Measurements from ENCODE around the gene CCDC15.

Gene CCDC15

DNA sequence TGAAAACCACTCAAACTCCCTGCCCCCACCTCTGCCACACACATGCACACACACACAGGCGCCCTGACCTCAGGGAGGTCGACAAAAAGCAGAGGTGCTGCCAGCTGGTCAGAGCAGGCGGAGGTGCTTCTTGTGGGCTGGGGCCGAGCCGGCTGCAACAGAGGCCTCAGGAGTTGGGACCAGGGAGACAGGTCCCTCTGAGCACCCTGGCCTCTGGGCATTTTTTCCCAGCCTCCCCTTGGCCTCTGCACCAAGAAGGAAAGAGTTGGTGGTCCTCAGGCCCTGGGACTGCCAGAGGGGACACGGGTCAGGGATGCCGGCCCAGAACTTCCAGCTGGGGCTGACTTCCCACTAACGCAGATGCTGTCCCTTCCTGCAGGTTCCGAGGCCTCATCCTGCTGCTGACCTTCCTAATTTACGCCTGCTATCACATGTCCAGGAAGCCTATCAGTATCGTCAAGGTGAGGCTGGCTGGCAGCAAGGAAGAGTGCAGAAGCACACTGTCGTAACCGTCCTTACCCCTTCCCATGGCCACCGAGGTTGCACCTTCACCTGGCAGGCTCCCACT is 122.5 kb downstream of the CCDC15 start:
- H3K4me1 Mint-ChIP-seq: no peaks in the 10 kb centered on the region

DNA sequence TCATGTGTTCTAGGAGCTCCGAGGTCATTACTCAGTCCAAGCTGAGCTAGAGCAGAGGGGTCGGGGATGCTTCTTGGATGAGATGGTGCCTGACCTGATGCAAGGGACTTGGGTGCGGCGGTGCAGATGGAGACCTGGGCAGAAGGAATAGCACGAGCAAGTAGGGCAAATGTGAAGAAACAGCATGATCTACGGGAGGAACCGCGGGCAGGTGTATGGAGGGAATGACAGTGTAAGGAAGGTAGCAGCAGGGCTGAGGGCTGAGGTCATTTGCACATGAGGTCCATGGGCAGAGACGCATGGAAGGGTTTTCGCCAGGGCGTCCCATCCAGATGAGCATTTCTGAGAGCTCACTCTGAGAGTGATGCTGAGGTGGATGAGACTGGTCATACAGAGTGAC is 124.0 kb downstream of the CCDC15 start:
- H3K27ac Mint-ChIP-seq: no peak overlapping the region
- H3K4me1 Mint-ChIP-seq: no peaks in the 10 kb centered on the region
- H3K9me3 Mint-ChIP-seq: no peaks in the 10 kb centered on the region
- H3K4me3 Mint-ChIP-seq: no peak overlapping the region
- no peaks in the 10 kb centered on the region for H3K36me3 Mint-ChIP-seq
- no peaks in the 10 kb centered on the region for H3K27me3 Mint-ChIP-seq

More for the DNA sequence above, 122.5 kb downstream of the CCDC15 start:
- Mint-ChIP-seq H3K4me3 (no peak overlapping the region), H3K27me3 (peaks cover 3% of the 10 kb centered on the region), H3K36me3 (no peaks in the 10 kb centered on the region), H3K9me3 (no peaks in the 10 kb centered on the region), H3K27ac (no peak overlapping the region)

DNA sequence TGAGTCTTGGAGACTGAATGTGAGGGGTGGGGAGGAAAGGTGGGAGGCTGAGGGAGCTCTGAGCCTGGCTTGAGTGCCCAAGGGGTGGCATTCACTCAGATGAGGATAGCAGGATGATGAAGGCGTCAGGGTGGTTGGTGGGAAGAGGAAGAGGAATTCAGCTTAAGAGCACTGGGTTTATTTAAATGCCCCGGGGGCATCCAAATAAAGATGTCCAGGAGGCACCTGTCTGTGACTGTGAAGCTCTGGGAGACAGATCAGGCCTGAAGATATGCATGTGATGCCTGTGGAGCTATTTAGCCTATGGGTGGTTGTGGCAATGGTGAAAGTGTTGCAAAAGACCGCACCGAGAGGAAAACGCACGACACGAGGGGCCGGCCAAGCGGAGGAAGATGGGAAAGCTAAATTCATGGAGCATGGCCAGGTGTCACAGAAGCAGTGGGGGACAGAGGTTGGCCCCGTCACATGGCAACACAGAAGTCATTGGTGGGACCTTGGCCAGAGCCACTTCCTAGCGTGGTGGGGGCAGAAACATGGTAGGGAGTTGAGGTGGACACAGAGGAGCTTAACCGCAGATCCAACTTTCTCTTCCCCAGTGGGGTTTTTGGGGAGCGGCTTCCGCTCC is 124.6 kb downstream of the CCDC15 start:
- Mint-ChIP-seq H3K4me3 (no peak overlapping the region), H3K27me3 (no peaks in the 10 kb centered on the region), H3K4me1 (no peaks in the 10 kb centered on the region), H3K9me3 (no peaks in the 10 kb centered on the region), H3K27ac (no peak overlapping the region), H3K36me3 (no peaks in the 10 kb centered on the region)

DNA sequence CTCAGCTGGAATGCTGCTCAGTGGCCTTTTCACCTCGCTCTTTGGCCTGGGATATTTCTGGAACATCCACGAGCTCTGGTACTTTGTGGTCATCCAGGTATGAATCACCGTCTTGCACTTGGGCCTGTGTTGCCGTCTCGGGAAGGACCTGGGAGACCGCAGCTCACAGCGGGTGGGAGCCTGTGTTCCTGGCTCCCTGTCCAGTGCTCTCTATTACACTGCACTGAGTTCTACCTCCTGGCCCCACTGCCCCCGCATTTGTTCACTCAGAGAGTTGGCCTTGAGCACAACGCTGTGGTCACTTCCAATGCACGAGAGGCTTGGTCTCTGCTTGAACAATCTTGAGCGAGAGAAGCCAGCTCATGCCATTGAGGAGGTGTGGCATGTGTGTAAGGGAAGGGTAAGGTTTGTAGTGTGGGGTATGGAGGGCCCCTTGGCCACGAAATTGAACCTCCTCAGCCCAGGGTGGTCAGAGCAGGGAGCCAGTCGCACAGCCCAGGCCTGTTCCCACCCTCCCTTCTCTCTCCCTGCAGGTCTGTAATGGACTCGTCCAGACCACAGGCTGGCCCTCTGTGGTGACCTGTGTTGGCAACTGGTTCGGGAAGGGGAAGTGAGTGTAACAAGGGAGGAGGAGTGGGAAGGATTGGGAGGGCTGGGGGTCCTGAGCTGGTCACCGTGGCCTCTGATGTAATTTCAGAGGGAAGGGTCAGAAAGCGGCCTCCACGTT is 125.3 kb downstream of the CCDC15 start:
- H3K4me3 Mint-ChIP-seq: no peak overlapping the region
- H3K4me1 Mint-ChIP-seq: no peaks in the 10 kb centered on the region
- no peak overlapping the region for H3K27ac Mint-ChIP-seq
- H3K27me3 Mint-ChIP-seq: no peaks in the 10 kb centered on the region
- H3K9me3 Mint-ChIP-seq: no peaks in the 10 kb centered on the region
- no peaks in the 10 kb centered on the region for H3K36me3 Mint-ChIP-seq

DNA sequence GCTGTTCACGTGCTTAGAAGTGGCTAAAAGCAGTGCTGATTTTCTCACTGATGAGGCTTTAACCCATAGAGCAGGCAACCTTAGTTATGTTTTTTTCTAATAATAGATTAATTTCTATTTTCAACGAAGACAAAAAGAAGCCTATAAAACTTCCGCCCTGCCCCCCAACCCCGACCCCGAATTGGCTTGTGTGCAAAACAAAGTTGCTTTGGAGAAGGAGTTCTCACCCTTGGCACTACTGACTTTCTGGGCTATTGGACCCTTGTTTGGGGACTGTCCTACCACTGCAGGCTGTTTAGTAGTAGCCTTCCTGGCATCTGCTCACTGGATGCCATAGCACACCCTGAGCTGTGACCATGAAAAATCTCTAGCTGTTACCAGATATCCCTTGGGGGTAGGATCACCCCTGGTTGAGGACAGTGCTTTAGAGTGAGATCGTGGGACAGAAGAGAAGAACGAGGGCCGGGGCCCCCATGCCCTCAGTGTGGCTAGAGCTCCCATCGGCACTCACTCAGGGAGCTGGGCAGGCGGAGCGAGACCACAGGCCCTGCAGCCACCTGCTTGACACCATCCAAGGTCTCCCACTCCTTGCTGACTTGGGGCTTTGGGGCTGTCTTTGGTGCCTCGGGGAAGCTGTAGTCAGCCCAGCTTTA is 126.0 kb downstream of the CCDC15 start:
- no peaks in the 10 kb centered on the region for H3K9me3 Mint-ChIP-seq
- no peak overlapping the region for H3K27ac Mint-ChIP-seq
- H3K4me1 Mint-ChIP-seq: no peaks in the 10 kb centered on the region
- H3K36me3 Mint-ChIP-seq: no peaks in the 10 kb centered on the region
- no peaks in the 10 kb centered on the region for H3K27me3 Mint-ChIP-seq
- H3K4me3 Mint-ChIP-seq: no peak overlapping the region

DNA sequence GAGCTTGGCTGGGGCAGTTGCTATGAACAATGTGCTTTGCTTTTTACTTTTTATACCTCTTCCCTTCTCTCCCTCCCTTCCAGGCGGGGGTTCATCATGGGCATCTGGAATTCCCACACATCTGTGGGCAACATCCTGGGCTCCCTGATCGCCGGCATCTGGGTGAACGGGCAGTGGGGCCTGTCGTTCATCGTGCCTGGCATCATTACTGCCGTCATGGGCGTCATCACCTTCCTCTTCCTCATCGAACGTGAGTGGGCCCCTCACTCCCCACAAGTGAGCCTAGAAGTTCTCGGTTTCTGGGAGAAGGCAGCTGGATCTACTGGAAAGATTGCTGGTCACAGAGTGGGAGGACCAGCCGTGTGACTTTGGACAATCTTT is 126.5 kb downstream of the CCDC15 start:
- no peak overlapping the region for H3K27ac Mint-ChIP-seq
- no peak overlapping the region for H3K4me3 Mint-ChIP-seq
- H3K36me3 Mint-ChIP-seq: no peaks in the 10 kb centered on the region
- no peaks in the 10 kb centered on the region for H3K9me3 Mint-ChIP-seq
- H3K27me3 Mint-ChIP-seq: no peaks in the 10 kb centered on the region
- H3K4me1 Mint-ChIP-seq: no peaks in the 10 kb centered on the region

DNA sequence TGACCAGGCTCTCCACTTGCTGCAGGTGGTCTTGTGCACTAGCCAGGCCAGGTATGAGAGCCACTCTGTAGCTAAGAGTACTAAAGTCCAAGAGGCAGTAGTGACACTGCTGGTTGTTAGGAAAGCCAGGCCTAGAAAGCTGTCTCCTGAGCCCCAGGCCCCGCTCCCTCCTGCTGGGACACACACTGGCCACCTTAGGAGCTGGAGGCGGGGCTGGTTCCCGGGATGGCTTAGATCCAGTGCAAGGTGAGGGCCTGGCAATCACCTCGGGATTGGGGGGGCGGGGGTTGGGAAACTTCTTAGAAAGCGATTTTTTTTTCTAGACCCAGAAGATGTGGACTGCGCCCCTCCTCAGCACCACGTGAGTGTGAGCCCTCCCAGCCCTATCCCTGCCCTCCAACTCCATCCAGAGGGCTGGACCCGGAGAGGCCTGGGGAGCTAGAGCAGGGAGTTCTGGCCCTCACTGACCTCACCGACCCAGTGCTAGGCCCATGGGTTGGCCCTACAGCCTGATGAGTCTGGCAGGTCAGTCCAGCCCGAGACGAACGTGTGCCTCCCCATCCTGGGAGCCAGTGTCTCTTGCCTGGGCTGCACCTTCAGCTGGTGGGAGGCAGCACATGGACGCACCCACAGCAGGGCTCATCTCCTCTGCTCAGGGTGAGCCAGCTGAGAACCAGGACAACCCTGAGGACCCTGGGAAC is 127.2 kb downstream of the CCDC15 start:
- Mint-ChIP-seq H3K27ac (no peak overlapping the region), H3K4me1 (no peaks in the 10 kb centered on the region), H3K27me3 (no peaks in the 10 kb centered on the region), H3K9me3 (no peaks in the 10 kb centered on the region), H3K36me3 (no peaks in the 10 kb centered on the region), H3K4me3 (no peak overlapping the region)

DNA sequence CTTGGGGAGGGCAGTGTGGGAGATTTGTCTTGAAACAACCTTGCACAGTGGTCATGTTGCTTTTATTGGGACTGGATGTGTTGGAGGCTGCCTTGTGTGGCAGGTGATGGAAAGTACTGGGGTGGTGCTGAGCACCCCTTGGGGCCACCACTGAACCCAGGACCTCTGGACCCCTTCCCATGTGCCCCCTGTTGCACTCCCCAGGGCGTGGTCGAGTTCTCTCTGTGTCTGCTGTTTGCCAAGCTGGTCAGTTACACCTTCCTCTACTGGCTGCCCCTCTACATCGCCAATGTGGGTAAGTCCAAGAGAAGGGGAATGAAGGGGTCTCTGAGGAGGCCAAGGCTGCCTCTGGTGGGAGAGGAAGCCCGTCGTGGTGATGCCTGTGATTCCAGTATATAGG is 128.0 kb downstream of the CCDC15 start:
- Mint-ChIP-seq H3K27me3 (no peaks in the 10 kb centered on the region), H3K36me3 (no peaks in the 10 kb centered on the region), H3K4me1 (no peaks in the 10 kb centered on the region), H3K9me3 (no peaks in the 10 kb centered on the region), H3K4me3 (no peak overlapping the region), H3K27ac (no peak overlapping the region)

DNA sequence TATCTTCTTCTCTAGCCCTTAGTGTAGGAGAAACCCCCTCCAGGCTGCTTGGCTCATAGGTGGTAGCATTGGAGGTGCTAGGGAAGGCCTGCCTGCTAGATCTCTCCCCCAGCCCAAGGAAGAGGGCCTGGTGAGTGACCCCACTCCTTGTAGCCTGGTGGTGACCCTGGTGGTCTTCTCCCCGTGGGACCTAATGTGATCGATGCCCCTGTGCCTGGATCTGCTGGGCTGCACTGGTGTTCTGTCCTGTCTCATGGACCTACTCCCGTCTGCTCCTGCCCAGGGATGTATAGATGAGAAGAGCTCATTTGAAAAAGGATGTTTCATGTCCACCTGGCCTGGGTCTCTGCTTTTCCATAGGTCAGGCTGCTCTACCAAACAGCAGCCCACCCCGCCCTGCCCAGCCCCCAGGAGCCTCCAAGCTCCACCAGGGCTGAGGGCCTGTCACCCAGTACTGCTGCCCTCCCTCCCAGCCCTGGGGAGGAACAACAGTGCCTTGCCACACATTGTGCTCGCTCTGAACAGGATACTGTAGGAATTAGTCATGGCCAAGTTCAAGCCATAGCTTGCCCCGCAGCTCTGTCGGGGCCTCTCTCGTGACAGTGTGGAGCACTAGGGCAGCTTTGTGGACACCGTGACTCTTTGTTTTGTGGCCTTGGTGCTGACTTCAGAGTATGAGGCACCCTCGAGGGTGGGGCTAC is 128.8 kb downstream of the CCDC15 start:
- no peaks in the 10 kb centered on the region for H3K27me3 Mint-ChIP-seq
- no peaks in the 10 kb centered on the region for H3K9me3 Mint-ChIP-seq
- H3K36me3 Mint-ChIP-seq: no peaks in the 10 kb centered on the region
- no peak overlapping the region for H3K27ac Mint-ChIP-seq
- no peak overlapping the region for H3K4me3 Mint-ChIP-seq
- no peaks in the 10 kb centered on the region for H3K4me1 Mint-ChIP-seq

DNA sequence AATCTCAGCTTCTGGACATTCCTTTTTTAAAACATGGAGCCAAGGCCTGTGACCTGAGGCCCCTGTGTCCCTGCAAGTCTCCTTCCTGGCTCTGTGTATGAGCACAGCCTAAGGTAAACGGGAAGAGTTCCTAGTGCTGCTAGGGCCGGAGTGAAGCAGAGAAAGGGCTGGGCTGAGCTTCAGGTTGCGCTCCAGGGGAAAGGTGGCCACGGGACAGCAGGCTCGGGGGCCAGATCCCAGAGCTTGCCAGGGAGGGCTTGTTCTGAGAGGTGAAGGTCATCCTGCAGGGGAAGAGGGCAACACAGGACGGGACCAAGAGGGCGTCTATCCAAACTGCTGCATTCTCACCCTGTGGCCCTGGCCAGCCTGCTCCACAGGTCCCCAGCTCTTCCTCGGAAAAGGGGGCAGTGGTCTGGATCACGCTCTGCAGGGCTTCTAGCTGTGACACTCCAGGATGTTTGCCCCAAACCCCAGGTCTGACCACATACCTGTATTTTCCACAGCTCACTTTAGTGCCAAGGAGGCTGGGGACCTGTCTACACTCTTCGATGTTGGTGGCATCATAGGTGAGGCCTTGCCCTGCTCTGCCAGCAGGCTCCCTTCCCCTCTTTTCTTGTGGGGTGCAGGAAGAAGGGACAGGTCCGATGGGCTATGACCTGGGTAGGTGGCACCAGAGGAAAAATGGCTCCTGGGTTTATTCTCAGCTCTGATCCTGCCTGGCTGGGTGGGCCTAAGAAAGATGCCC is 129.5 kb downstream of the CCDC15 start:
- H3K36me3 Mint-ChIP-seq: no peaks in the 10 kb centered on the region
- no peaks in the 10 kb centered on the region for H3K4me1 Mint-ChIP-seq
- H3K27me3 Mint-ChIP-seq: no peaks in the 10 kb centered on the region
- H3K4me3 Mint-ChIP-seq: no peak overlapping the region
- no peaks in the 10 kb centered on the region for H3K9me3 Mint-ChIP-seq
- H3K27ac Mint-ChIP-seq: no peak overlapping the region

DNA sequence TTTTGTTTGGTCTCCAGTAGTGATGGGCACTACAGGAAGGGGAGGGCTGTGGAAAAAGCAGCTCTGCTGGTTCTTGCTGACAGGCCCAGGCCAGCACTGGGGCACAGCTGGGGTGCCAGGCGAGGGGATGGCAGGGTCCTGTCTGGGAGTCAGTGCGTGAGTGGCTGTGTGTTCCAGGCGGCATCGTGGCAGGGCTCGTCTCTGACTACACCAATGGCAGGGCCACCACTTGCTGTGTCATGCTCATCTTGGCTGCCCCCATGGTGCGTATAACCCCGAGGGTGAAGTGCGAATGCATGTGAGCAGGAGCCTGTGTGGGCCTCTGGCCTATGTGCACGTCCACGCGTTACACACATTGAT is 130.0 kb downstream of the CCDC15 start:
- H3K27me3 Mint-ChIP-seq: no peaks in the 10 kb centered on the region
- H3K9me3 Mint-ChIP-seq: no peaks in the 10 kb centered on the region
- H3K27ac Mint-ChIP-seq: no peak overlapping the region
- H3K4me1 Mint-ChIP-seq: no peaks in the 10 kb centered on the region
- no peak overlapping the region for H3K4me3 Mint-ChIP-seq
- H3K36me3 Mint-ChIP-seq: no peaks in the 10 kb centered on the region

DNA sequence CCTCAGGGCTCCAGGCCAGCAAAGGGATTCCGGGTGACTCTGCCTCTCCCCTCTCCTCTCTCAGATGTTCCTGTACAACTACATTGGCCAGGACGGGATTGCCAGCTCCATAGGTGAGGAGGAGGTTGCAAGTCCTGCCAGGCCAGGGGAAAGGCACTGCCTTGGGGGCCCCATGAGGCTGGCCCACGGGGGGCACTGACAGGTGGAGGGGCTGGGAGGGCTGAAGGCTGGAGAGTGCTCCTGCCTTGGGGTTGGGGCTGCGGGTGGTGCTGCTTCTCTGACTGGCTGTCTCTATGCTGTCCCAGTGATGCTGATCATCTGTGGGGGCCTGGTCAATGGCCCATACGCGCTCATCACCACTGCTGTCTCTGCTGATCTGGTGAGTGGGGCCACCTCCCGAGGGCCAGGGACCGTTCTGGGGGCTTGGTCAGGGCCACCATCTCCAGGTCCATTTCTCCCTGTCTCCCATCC is 130.8 kb downstream of the CCDC15 start:
- H3K27ac Mint-ChIP-seq: no peak overlapping the region
- H3K36me3 Mint-ChIP-seq: no peaks in the 10 kb centered on the region
- H3K4me3 Mint-ChIP-seq: no peak overlapping the region
- no peaks in the 10 kb centered on the region for H3K4me1 Mint-ChIP-seq
- H3K9me3 Mint-ChIP-seq: no peaks in the 10 kb centered on the region
- no peaks in the 10 kb centered on the region for H3K27me3 Mint-ChIP-seq

DNA sequence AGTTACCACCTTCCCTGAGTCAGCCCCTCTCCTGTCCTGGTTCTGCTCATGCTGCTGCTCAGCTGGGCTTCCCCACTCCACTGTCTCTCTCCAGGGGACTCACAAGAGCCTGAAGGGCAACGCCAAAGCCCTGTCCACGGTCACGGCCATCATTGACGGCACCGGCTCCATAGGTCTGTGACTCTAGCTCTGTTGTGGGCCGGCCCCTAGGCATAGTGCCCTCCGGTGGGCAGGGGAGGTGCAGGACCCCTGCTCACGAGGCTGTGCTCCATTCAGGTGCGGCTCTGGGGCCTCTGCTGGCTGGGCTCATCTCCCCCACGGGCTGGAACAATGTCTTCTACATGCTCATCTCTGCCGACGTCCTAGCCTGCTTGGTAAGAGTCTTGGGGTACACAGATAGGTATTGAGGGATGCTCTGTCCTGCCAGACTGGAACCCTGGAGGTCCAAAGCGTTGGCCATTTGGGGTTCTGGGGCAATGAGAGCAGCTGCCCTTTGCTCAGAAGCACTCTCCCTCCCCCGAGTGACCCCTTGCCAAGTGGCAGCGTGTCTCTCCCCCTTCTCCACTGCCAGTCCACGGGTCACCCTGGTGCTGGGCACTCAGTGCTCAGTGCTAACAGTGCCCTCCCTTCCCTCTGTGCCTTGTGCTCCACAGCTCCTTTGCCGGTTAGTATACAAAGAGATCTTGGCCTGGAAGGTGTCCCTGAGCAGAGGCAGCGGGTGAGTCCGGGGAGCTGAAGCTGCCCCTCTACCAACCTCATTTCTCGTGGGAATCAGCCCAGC is 131.5 kb downstream of the CCDC15 start:
- no peaks in the 10 kb centered on the region for H3K9me3 Mint-ChIP-seq
- peak overlapping the region; percentile 17 for H3K27ac Mint-ChIP-seq
- H3K36me3 Mint-ChIP-seq: no peaks in the 10 kb centered on the region

DNA sequence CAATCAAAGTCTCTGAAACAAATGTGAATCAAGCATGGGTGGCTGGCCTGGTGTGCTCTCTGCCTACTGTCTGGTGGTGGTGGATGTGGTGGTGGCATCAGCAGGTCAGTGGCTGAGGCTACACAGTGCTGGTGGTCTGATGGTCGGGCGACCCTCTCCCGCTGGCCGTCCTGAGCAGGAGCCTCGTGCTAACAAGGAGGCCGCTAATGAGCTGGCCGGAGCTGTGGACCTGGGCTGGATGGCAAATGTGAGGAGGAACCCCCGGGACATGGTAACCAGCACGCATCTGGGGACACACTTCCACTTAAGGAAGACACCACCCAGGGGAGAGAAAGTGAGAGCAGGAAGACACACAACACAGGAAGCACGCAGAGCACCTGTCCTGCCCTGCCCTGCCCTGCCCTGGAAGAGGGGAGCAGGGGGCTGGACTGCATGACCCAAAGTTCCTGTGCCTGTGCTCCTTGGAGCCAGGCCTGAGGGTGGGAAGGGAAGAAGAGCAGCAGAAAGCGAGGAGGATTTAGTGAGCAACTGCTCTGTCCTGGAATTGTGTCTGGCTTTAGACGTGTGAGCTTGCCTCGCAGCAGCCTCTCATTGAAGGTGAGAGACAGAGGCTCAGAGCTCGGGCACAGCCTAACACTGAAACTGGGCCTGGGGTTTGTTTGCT is 132.8 kb downstream of the CCDC15 start:
- no peaks in the 10 kb centered on the region for H3K27me3 Mint-ChIP-seq

More for the DNA sequence above, 131.5 kb downstream of the CCDC15 start:
- no peaks in the 10 kb centered on the region for H3K4me1 Mint-ChIP-seq
- H3K27me3 Mint-ChIP-seq: no peaks in the 10 kb centered on the region
- no peak overlapping the region for H3K4me3 Mint-ChIP-seq

More for the DNA sequence above, 132.8 kb downstream of the CCDC15 start:
- H3K4me1 Mint-ChIP-seq: no peaks in the 10 kb centered on the region
- no peak overlapping the region for H3K27ac Mint-ChIP-seq
- no peaks in the 10 kb centered on the region for H3K9me3 Mint-ChIP-seq
- H3K36me3 Mint-ChIP-seq: no peaks in the 10 kb centered on the region
- H3K4me3 Mint-ChIP-seq: no peak overlapping the region
